Testis (tissue), 2 donors: ENCODE results near the gene DTHD1.

Experiments
- CTCF ChIP-seq, 3 experiments: fragments of 450-650 bp in 2 of 3; fragments of 200-600 bp in 1 of 3; sonication (generic) in 1 of 3; IDR thresholded peaks; one replicate each; pipeline ENCODE4 v1.5.1; 2016 to 2019; ENCODE audit warnings: antibody characterized with exemption in 3 of 3, mild to moderate bottlenecking in 2 of 3, moderate library complexity in 1 of 3
- POLR2A ChIP-seq: fragments of 450-650 bp; IDR thresholded peaks from one replicate; pipeline ENCODE4 v1.6.1; 2017; ENCODE audit warnings: antibody characterized with exemption, mild to moderate bottlenecking, moderate library complexity

- no peak for TF ChIP-seq POLR2A
- TF ChIP-seq CTCF (IDR thresholded peaks at IDR 0.05): no peak
Measured at GRCh38 chr4:36237366-36238313, 43.8 kb upstream of the DTHD1 start.
